ENCODE data around the gene BDKRB2. TPM values are rescaled to one million over a fixed set of nuclear protein-coding genes. Genes with fewer than 3 reads are reported as not detected.

Gene BDKRB2
- total RNA-seq, 2 experiments from 2014 or later, result not detected

GRCh38 chr14:96173636-96174475, 30.8 kb upstream of the BDKRB2 start:
- CTCF ChIA-PET, result no interaction called here
- POLR2A ChIA-PET, result no interaction called here

GRCh38 chr14:96176275-96176674, 28.4 kb upstream of the BDKRB2 start:
- POLR2A ChIA-PET, result no interaction called here

GRCh38 chr14:96176811-96177211, 27.8 kb upstream of the BDKRB2 start:
- ChIA-PET POLR2A (no interaction called here), CTCF (no interaction called here)

More at GRCh38 chr14:96176275-96176674, 28.4 kb upstream of the BDKRB2 start:
- CTCF ChIA-PET, result no interaction called here

- CTCF ChIA-PET, result no interaction called here
- POLR2A ChIA-PET, result no interaction called here
These were observed 26.8 kb upstream of the BDKRB2 start for GRCh38 chr14:96177766-96178375.

- ChIA-PET POLR2A (no interaction called here), CTCF (no interaction called here)
These were observed 25.9 kb upstream of the BDKRB2 start for GRCh38 chr14:96178461-96179321.

- ChIA-PET CTCF (no interaction called here), POLR2A (no interaction called here)
These were observed 24.4 kb upstream of the BDKRB2 start for GRCh38 chr14:96180043-96180874.

GRCh38 chr14:96181186-96182056, 23.2 kb upstream of the BDKRB2 start:
- CTCF ChIA-PET, result no interaction called here
- POLR2A ChIA-PET, result no interaction called here

- CTCF ChIA-PET, result no interaction called here
- POLR2A ChIA-PET, result no interaction called here
These were observed 22.1 kb upstream of the BDKRB2 start for GRCh38 chr14:96182546-96182945.

GRCh38 chr14:96184737-96185136, 19.9 kb upstream of the BDKRB2 start:
- POLR2A ChIA-PET, result no interaction called here

GRCh38 chr14:96187216-96188031, 17.2 kb upstream of the BDKRB2 start:
- ChIA-PET POLR2A (no interaction called here), CTCF (interaction anchor here (0.7 kb wide), 1 partner anchor 445 kb away, joined by 3 read pairs; no protein-coding TSS in a partner anchor)

More at GRCh38 chr14:96184737-96185136, 19.9 kb upstream of the BDKRB2 start:
- CTCF ChIA-PET, result no interaction called here

- POLR2A ChIA-PET, result no interaction called here
- CTCF ChIA-PET, result no interaction called here
These were observed 15.3 kb upstream of the BDKRB2 start for GRCh38 chr14:96189281-96189711.

- ChIA-PET CTCF (no interaction called here), POLR2A (no interaction called here)
These were observed 13.3 kb upstream of the BDKRB2 start for GRCh38 chr14:96191353-96191752.

GRCh38 chr14:96191841-96192462, 12.7 kb upstream of the BDKRB2 start:
- ChIA-PET CTCF (no interaction called here), POLR2A (no interaction called here)

GRCh38 chr14:96192975-96193805, 11.4 kb upstream of the BDKRB2 start:
- CTCF ChIA-PET, result no interaction called here
- POLR2A ChIA-PET, result no interaction called here

- ChIA-PET POLR2A (no interaction called here), CTCF (no interaction called here)
These were observed 10.4 kb upstream of the BDKRB2 start for GRCh38 chr14:96194262-96194656.

GRCh38 chr14:96194657-96195431, 9.8 kb upstream of the BDKRB2 start:
- ChIA-PET CTCF (no interaction called here), POLR2A (no interaction called here)

All from activated CD8-positive, alpha-beta memory T cell treated with anti-CD3 and anti-CD28 coated beads for 36 hours (primary cell).